ENCODE measurements around the gene NCOA7.
"Not testable (repeated sequence)": the region's sequence is repeated elsewhere in the genome, so short reads cannot be mapped to it uniquely, and the experiment has no call there.

NCOA7 gene

GRCh38 chr6:125954735-125955339 is 164.1 kb downstream of the NCOA7 start:
- DNase-seq: no peak

DNA sequence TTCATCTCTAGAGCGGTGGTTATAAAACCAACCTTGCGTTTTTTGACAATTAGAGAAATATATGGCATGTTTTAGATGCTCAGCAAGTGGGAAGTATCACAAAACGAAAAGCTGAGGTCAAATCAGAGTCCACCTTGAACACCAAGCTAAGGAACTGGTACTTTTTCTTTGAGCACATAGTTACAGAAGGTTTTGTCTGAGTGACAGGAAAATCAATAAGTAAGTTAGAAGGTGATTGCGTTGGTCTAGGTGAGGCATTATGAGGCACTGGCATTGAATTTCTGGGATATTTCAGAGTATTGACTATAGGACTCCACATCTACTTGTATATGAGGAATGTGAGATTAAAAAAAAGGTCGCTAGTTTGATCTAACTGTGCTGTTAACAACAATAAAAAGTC is 165.2 kb downstream of the NCOA7 start:
- no peak for DNase-seq

DNA sequence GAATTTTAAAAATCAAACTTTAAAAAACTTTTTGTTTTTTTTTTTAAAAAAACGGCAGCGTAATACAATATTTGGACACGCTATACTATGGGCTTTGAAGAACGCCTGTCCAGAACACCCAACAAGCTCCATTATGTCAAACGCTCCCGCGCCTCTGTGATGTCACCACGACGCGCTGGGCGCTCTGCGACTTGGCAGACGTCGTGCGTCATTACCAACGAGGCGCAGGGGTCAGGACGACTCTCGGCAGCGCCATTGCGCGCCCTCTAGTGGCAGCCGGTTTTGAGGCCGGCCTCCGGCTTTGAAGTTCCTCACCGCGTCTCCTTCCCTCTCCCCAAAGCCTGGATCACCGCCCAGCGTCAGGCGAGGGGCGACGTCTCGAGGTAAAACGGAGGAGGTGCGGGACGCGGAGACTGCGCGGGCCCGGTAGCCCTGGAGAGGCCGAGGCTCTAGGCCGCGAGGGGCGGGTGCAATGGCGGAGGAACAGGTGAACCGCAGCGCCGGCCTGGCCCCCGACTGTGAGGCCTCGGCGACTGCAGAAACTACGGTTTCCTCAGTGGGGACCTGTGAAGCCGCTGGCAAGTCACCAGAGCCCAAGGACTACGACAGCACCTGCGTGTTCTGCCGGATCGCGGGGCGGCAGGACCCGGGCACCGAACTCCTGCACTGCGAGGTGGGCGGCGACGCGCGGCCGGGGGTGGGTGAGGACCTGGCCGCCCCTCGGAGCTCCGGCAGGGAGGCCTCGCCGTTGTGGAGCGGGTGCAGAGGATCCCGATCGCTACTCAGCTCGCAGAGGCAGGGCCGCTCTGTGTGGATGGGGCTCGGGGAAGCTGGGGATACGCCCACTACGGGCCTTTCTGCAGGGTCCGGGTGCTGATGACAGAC is 166.0 kb downstream of the NCOA7 start, which contains the start of gene HINT3:
TSS of gene HINT3 (plus strand) at position 265 of the 885 bp plus-strand sequence. CDS start at position 473, 208 bp downstream.
- peak; percentile 99 for DNase-seq

GRCh38 chr6:125957391-125957693 is 166.6 kb downstream of the NCOA7 start:
- DNase-seq: no peak

DNA sequence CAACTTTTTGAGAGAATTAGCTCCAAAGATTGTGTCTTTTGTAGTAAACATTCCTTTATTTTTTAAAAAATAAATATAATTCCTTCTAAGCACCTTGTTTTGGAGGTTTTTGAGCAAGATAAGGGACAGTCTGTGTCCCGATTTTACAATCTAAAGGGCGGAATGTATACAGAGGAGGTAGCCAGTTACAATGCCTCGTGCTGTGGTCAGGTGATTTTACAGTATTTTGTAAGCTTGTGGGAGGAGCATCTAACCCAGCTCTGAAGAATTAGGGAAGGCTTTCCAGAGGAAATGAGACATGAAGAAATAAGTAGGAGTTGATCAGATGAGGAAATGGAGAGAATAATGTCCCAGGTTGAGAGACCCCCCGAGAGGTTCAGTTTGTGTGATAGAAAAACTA is 167.1 kb downstream of the NCOA7 start:
- DNase-seq: no peak

- no peak for DNase-seq
These were observed 168.3 kb downstream of the NCOA7 start for GRCh38 chr6:125959041-125959440.

- DNase-seq: no peak
These were observed 170.4 kb downstream of the NCOA7 start for GRCh38 chr6:125961117-125961516.

DNA sequence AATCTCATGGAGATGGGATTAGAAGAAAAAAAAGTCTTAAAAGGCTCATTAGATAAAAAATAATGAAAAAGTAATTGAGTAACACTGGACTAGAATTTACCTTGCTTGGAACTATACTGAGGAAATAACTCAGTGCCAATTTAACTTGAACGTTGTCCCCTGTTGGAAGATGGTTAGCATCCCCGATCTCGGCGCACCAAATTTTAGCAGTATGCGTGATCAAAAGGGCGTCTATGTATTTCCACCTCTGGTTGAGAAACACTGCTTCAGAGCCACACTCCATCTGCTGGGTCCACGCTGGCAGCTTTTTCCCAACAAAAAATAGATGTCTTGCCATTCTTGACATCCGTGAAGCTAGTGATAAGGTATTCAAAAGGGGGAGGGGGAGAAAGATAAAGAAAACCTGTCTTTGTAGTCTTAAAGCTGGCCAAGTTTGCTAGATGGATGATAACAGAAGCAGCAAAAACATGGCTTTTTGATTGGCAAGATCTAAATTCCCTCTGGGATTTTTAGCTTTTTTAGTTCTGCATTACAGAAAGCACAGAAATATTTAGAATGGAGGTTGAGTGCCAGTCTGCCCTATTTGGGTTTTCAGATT is 172.2 kb downstream of the NCOA7 start:
- no peak for DNase-seq

DNA sequence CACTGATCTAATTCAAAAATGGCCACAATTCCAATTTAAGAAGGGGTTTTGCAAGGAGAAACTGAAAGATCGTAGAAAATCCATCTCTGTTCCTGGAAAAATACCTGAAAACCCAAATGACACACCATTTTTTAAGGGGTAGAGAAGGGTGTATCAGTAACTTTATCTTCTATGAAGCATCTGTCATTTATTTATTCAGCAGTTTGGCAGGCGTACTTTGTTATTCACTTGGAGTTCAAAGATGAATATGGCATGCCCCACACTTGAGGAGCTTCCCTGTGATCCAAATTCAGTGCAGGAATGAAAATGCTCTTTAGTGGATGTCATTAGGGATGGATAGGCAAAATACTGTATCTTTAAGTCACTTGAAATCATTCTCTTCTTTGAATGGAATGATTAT is 173.1 kb downstream of the NCOA7 start:
- DNase-seq: no peak

- DNase-seq: no peak
These were observed 175.8 kb downstream of the NCOA7 start for GRCh38 chr6:125966569-125966968.

DNA sequence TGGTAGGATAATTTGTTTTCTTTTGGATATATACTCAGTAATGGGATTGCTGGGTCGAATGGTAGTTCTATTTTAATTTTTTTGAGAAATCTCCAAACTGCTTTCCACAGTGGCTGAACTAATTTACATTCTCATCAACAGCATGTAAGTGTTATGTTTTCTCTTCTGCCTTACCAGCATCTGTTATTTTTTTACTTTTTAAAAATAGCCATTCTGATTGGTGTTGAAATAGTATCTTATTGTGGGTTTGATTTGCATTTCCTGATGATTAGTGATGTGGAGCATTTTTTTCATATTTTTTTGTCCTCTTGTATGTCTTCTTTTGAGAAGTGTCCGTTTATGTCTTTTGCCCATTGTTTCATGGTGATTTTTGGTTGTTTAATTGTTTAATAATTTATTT is 177.7 kb downstream of the NCOA7 start:
- no peak for DNase-seq

DNA sequence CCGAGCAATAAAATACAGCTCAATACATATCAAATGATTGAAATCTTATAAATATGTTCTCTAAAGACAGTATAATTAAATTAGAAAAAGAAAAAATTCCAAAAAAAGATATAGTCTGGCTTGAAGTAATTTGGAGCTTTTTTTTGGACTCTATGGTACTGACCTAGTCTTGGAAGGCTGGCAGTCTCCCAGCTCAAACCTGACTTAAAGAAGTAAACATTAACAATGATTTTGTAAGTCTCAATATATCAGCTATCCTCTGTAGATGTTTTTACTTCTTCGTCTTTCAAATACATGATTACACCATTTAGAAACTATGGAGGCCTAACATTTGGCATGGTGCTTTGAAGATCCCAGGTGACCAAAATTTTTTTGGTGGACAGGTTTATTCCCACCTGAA is 180.0 kb downstream of the NCOA7 start:
- no peak for DNase-seq

DNA sequence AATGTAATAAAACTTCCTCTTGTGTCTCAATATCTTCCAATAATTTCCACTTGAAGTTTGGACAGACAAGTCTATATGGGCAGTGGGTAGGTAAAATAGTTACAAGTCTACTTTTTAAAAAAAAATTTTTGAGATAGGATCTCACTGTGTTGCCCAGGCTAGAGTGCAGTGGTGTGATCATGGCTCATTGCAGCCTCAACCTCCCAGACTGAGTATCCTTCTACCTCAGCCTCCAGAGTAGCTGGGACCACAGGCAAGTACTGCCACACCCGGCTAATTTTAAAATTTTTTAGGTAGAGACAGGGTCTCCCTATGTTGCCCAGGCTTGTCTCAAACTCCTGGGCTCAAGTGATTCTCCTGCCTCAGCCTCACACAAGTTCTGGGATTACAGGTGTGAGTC is 181.7 kb downstream of the NCOA7 start:
- not testable (repeated sequence) for DNase-seq

GRCh38 chr6:125974214-125974866 is 183.6 kb downstream of the NCOA7 start:
- DNase-seq: no peak

DNA sequence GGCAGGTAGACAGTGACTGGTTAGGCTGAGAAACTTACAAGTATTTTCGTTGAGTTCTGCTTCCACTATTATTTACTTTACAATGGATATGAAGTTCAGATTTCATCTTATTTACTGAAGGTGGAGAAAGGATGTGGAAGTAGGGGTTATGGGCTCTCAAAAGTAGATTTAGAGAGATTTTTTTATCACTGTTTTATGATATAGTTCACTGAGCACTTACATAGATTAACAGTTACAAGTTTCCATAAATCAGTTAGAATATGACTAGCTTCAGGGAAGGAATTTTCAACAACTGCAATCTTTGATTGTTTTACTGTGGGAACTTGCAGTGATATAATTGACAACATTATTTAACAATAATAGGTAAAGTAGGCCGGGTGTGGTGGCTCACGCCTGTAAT is 188.3 kb downstream of the NCOA7 start:
- no peak for DNase-seq

Measured in stimulated activated CD4-positive, alpha-beta T cell treated with anti-CD3 and anti-CD28 coated beads, Interleukin-2, amount 100 ng/mL, for 48 hours (primary cell).